ENCODE data around the gene GATC. TPM values are rescaled to one million over a fixed set of nuclear protein-coding genes. Genes with fewer than 3 reads are reported as not detected.

Gene GATC
- total RNA-seq, 4 donors from 2014 or later: 17.5 to 27.8 (median 21.0) TPM

GRCh38 chr12:120467439-120467838 is 21.2 kb downstream of the GATC start:
- WGBS: 86% methylated on average over 6 of the region's 6 CpGs
- no peak overlapping the region for H3K4me3 ChIP-seq
- H3K27ac ChIP-seq: no peak overlapping the region
- peaks cover 36% of the 10 kb centered on the region for H3K36me3 ChIP-seq
- H3K9me3 ChIP-seq: no peaks in the 10 kb centered on the region
- no peak for TF ChIP-seq POLR2AphosphoS5 (IDR thresholded peaks at IDR 0.05)
- TF ChIP-seq POLR2A (IDR thresholded peaks at IDR 0.05): no peak
- no peak for TF ChIP-seq EP300 (IDR thresholded peaks at IDR 0.05)
- no peak for DNase-seq (ENCODE audit: low spot score in 2 of 2)
- H3K27me3 ChIP-seq: no peaks in the 10 kb centered on the region
- H3K4me1 ChIP-seq: peaks cover 43% of the 10 kb centered on the region

GRCh38 chr12:120468325-120468820 is 22.1 kb downstream of the GATC start:
- peak overlapping the region; percentile 70 for H3K4me3 ChIP-seq
- peaks cover 45% of the 10 kb centered on the region for H3K4me1 ChIP-seq
- DNase-seq (ENCODE audit: low spot score in 2 of 2): peak in 1 of 2 donors; percentile 66
- H3K9me3 ChIP-seq: no peaks in the 10 kb centered on the region
- H3K36me3 ChIP-seq: peaks cover 26% of the 10 kb centered on the region
- peak overlapping the region; percentile 96 for H3K27ac ChIP-seq
- WGBS: 2% methylated on average over 19 of the region's 23 CpGs
- H3K27me3 ChIP-seq: no peaks in the 10 kb centered on the region
- TF ChIP-seq CTCF (IDR thresholded peaks at IDR 0.05) (no peak), POLR2A (IDR thresholded peaks at IDR 0.05) (no peak), POLR2AphosphoS5 (IDR thresholded peaks at IDR 0.05) (no peak), EP300 (IDR thresholded peaks at IDR 0.05) (no peak)

- Histone ChIP-seq H3K9me3 (no peaks in the 10 kb centered on the region), H3K27me3 (no peaks in the 10 kb centered on the region), H3K4me1 (peaks cover 50% of the 10 kb centered on the region), H3K27ac (peak overlapping the region; percentile 96), H3K4me3 (peak overlapping the region; percentile 70), H3K36me3 (peaks cover 21% of the 10 kb centered on the region)
- no CpG with 5 or more reads among the region's 57 CpGs for WGBS
- DNase-seq (ENCODE audit: low spot score in 2 of 2): peak in 1 of 2 donors; percentile 68
- TF ChIP-seq CTCF (IDR thresholded peaks at IDR 0.05) (no peak), EP300 (IDR thresholded peaks at IDR 0.05) (no peak), POLR2A (IDR thresholded peaks at IDR 0.05) (no peak), POLR2AphosphoS5 (IDR thresholded peaks at IDR 0.05) (no peak)
Measured at GRCh38 chr12:120468821-120469449, 22.7 kb downstream of the GATC start.

GRCh38 chr12:120469450-120470149 is 23.4 kb downstream of the GATC start, which contains the start of gene SRSF9:
TSS of gene SRSF9 (minus strand) at chr12:120469748. CDS start at chr12:120469609, 139 bp downstream.
- TF ChIP-seq CTCF (IDR thresholded peaks at IDR 0.05): peak; percentile 65 to 94
- no peak for TF ChIP-seq EP300 (IDR thresholded peaks at IDR 0.05)
- TF ChIP-seq POLR2A (IDR thresholded peaks at IDR 0.05): peak; percentile 46 to 73
- TF ChIP-seq POLR2AphosphoS5 (IDR thresholded peaks at IDR 0.05): peak in 1 of 3 donors; percentile 44
- no peaks in the 10 kb centered on the region for H3K9me3 ChIP-seq
- peak within 1 kb of the TSS; percentile 96 for H3K27ac ChIP-seq
- H3K4me3 ChIP-seq: peak within 1 kb of the TSS; percentile 70
- DNase-seq (ENCODE audit: low spot score in 2 of 2): peak; percentile 96 to 98
- H3K4me1 ChIP-seq: peaks cover 57% of the 10 kb centered on the region
- WGBS: 0% methylated on average over 10 of the region's 88 CpGs
- peaks cover 14% of the 10 kb centered on the region for H3K36me3 ChIP-seq
- no peaks in the 10 kb centered on the region for H3K27me3 ChIP-seq

GRCh38 chr12:120470150-120470784 is 24.0 kb downstream of the GATC start:
- 62% methylated on average over 26 of the region's 26 CpGs for WGBS

More at GRCh38 chr12:120470150-120470784, 24.0 kb downstream of the GATC start:
- DNase-seq (ENCODE audit: low spot score in 2 of 2): no peak
- Histone ChIP-seq H3K36me3 (peaks cover 7% of the 10 kb centered on the region), H3K27me3 (no peaks in the 10 kb centered on the region), H3K4me3 (peak overlapping the region; percentile 70), H3K9me3 (no peaks in the 10 kb centered on the region), H3K4me1 (peaks cover 63% of the 10 kb centered on the region), H3K27ac (peak overlapping the region; percentile 96)
- TF ChIP-seq POLR2A (IDR thresholded peaks at IDR 0.05): no peak
- no peak for TF ChIP-seq CTCF (IDR thresholded peaks at IDR 0.05)
- TF ChIP-seq POLR2AphosphoS5 (IDR thresholded peaks at IDR 0.05): no peak
- no peak for TF ChIP-seq EP300 (IDR thresholded peaks at IDR 0.05)
